T follicular helper cell (primary cell): ENCODE results near the gene CLEC16A.

Source experiments
- DNase-seq: peaks from one replicate; pipeline ENCODE4 v3.0.0-alpha.2; 2020; ENCODE audit warnings: low read depth

CLEC16A gene

DNA sequence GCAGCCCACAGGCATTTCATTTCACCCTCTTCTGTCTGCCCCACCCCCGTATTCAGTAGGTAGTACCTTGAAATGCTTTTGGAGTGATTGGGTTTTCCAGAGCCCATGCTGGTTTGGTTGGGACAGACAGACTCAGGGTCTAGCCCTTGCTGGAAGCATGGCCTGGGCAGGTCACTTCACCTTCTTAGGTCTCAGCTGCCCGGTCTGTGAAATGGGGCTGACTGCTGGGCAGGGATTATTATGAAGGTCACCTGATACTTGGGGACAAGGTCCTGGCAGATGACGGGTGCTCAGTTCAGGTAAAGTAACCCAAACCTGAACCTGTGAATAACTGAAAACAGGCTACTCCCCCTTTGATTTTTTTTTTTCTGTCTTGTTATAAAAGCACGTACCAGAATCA, 116.0 kb downstream of the CLEC16A start:
- DNase-seq = no peak

DNA sequence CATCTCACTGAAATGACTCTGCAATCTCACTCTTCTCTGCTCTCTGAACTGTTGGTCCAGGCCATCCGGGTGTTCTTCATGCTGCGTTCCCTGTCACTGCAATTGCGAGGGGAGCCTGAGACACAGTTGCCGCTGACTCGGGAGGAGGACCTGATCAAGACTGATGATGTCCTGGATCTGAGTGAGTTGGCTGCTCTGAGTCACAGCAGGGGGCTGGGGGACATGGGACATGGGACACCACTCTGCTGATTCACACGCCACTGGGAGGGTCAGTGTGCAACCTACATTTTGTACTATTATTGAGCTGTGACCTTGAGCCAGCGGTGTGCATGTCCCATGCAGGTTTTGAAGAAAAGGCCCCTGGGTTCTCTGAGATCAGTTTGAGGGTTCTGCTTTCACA, 116.5 kb downstream of the CLEC16A start:
- no peak for DNase-seq

DNA sequence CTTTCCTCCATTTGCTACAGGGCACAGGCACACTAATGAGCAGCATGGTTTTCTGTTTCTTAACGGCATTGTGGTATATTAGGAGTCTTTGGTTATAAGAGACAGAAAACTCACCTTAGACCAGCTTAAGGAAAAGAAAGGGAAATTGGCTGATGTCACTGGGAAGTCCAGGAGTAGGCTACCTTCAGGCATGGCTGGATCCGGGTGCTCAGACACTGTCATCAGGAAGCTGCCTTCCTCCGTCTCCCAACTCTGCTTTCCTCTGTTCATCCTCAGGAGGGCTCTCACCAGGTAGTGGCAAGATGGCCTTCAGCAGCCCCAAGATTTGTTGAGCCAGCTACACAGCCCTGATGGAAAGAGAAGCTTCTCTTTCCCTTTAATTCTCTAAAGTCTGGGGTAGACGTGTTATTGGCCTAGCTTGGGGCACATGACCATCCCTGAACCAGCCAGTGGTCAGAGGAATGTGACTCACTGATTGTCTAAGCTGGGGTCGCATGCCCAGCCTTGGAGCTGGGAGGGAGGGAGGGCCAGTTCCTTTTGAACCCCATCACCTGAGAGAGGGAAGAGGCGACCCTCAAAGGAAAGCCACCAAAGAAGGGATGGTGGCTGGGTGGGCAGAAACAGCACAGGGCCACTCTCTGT, 117.4 kb downstream of the CLEC16A start:
- DNase-seq = no peak

DNA sequence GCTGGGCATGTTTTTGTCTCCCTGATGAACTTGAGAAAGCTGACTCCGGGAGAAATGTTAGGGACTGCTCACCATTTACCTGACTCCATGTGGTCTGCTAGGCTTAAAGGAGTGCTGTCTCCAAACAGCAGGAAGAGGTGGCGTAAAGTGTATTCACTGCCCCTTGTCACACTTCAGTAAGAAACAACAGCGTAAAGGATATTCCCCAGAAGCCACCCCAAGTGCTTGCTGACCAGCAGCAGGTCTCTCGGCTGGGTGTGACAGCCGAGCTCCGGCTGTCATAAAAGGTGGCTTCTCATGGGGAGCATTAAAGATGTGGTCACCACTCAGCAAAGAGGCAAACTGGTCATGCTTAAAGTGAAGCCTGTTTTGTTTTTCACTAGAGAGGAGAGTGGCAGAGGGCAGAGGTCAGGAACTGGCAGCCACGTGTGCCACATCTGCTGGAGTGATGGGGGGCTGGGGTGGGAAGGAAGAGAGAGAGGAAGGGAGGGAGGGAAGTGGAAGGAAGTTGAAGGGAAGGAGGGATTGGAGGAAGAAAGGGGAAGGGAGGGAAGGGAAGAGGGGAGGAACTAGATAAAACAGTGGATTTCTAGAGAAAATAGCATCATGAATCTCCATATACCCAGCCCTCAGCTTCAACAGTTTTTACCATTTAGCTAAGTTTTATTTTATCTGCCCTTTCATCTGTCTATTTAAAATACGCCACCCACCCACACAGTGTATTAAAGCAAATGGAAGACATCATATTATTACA, 119.3 kb downstream of the CLEC16A start:
- no peak for DNase-seq

DNA sequence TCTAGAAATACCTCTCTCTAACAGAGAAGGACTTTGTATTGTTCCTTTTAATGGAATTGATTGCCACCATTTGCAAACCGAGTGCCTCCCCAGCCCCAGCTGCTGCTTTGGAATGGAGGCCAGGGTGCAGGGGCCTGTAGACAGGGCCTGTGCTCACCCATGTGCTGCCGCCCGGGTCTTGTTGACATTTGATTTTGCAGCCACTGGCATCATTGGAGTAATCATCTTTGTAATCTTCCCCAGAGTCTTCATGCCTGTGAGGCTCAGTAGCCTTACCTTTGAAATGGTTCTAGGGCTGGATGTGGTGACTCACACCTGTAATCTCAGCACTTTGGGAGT, 119.8 kb downstream of the CLEC16A start:
- DNase-seq = no peak

DNA sequence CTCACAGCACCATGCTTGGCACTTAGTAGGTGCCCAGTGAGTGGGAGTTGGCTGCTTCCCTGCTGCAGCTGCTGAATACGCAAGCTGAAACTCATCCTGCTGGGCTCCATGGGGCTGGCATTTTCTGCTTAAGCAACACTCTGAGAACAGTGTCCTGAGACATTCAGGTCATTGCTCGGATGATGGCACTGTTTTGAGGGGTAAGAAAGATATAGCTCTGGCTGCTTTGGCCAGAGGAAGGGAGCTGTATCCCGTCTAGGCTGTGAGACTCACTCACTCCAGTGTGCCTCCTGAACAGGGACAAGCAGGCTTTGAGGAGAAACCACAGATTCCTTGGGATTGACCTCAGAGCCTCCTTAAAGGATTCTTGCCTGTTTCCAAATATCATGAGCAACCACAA, 120.5 kb downstream of the CLEC16A start:
- DNase-seq = no peak

DNA sequence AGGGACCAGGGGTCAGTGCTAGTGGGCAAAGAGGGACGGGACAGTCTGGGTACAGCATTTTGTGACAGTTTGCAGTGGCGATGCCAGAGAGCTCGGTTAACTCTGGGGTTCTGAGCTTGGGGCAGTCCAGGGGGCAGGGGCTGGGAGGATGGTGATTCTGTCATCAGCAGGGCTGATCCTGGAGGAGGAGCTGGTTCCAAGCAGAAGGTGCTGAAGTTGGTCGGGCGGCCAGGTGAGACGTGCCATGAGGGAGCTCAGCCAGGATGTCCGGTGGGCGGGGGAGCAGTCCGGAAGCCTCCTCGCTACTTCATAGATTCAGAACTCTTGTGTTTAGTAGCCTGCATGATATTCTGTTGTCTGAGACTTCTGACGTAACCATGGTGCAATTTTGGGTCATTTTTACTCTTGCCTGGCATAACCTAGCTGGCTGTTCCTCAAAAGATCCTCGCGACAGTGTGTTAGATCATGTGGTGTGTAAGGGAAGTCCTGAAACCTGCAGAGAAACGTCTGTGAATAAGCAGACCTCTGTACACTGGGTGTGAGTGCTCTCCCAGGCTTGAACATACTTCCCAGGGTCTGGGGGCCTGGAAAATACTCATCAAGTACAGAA, 122.0 kb downstream of the CLEC16A start:
- DNase-seq = no peak

DNA sequence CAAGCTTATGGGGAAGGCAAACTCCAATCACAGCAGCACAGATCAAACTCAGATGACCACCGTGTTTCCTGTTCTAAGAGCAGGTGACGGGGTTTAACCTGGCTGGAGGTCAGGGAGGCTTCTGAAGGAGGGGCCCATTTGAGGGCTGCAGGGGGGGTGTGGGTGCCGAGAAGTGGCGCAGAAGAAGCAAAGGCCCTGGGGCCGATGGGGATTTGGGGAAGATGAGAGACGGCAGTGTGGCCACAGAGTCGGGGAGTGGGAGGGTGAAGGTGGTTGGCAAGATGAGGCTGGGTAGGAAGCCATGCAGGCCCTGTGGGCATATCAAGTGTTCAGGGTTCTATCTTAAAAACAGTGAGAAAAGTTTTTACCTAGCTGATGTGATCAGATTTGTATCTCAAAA, 122.9 kb downstream of the CLEC16A start:
- DNase-seq = no peak

DNA sequence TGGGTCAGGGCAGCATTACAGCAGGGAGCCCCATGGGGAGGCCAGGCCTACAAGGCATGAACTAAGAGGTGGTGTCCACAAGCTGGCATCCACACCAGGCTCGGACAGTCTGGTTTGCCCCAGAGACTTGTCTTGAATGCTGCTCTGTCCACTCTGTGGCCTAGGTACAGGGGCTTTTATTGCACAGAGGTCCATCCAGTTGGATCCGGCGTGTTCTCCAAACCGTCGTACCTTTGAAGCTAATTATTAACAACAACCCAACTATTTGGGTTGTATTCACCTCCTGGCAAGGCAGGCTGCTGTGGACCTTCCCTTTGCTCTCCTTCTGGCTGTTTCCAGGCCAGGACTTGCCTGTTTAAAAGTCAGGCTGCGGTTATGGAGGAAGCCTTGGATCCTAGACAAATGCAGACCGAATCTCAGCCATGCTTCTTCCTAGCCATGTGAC, 123.4 kb downstream of the CLEC16A start:
- DNase-seq = no peak

DNA sequence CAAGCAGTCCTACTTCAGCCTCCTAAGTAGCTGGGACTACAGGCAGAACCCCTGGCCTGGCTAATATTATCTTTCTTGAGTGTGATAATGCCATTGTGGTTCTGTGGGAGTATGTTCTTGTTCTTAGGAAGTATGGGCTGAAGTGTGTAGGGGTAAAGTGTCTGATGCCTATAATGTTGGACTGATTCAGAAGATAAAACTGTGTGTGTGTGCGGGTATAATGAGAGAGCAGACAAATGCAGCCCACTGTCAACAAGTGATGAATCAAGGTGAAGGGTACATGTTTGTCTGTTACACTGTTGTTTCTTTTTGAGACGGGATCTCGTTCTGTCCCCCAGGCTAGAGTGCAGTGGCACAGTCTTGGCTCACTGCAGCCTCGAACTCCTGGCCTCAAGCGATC, 127.5 kb downstream of the CLEC16A start:
- no peak for DNase-seq

DNA sequence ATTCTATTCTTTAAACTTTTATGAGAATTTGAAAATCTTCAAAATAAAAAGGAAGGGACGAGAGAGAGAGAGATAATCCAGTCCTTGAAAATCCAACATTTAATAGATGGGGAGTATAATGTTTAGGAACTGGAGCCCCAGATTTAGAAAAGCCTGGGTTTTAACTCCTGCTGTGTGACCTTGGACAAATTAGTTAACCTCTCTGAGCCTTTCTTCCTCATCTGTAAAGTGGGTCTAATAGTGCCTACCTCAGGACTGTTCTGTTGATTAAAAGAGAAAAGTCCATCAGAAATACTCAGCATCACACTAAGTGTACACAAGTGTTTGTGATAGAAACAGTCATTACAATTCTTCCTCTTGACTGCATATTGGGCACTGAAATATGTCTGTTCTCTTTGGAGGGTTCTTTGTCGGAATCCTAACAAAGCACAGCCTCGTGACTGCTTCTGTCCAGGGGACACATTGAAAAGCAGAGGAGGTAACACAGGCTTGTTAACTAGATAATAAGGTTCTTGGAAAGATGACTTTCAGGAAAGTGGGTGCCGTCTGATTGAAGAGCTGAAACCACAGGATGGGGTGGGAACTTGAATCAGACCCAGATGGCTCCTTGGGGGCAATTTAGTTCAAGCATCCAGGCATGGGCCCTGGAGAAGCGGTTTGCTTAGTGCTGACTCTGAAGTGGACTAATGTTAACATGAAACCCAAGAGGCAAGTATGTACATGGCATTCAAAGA, 128.2 kb downstream of the CLEC16A start:
- no peak for DNase-seq

DNA sequence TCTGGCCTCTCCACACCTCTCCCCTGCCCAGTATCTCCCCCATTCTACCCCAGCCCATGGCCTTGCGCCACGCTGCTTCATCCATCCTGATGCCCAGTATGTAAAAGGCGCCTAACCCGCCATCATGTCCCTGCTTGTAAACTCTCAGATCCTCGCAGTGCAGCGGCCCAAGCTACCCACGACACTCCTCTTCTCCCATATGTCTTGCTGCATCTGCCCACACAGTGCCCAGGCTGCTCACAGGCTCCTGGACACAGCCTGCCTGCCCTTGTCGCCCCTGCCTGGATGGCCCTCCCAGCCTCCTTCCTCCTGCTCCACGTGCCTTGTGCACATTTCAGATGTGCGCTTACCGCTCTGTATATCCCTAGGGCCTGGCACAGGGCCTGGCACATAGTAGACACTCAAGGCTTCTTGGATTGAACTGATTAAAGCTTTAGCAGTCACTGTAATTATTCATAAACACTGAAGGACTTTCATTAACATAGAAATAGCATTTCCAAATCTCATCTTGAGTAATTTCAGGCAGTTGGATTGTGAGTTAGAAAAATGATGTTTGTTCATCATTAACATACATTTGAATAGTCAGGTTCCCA, 129.1 kb downstream of the CLEC16A start:
- DNase-seq = no peak

DNA sequence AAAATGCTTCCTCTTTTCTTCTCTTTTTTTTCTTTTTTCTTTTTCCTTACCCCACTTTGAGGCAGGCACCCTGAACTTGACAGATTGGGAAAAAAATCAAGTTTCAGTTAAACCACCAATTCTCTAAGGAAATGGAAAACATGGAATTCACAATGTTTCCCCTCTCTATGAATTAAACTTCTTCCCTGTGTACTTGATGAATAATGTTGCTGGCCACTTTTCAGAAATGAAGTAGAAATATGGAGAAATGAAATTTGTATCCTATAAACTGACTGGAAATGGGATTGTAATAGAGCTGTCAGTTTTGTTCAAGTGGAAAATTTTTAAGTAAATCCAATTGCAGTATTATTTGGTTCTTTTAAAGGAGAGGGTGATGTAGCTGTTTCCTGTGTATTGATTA, 129.8 kb downstream of the CLEC16A start:
- no peak for DNase-seq

DNA sequence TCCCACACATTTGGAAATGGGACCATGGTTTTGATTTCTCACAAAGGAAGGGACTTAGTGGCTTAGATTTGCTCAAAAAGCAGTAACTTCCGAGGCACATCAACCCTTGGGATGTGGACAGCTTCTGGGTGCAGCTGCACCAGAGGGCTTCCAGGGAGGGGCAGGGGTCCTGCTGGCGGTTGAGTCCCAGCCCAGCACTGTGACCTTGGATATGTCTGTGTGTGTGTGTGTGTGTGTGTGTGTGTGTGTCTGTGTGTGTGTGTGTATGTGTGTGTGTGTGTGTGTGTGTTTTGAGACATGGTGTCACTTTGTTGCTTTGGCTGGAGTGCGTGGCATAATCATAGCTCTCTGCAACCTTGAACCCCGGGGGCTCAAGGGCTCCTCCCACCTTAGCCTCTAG, 130.8 kb downstream of the CLEC16A start:
- DNase-seq = no peak

DNA sequence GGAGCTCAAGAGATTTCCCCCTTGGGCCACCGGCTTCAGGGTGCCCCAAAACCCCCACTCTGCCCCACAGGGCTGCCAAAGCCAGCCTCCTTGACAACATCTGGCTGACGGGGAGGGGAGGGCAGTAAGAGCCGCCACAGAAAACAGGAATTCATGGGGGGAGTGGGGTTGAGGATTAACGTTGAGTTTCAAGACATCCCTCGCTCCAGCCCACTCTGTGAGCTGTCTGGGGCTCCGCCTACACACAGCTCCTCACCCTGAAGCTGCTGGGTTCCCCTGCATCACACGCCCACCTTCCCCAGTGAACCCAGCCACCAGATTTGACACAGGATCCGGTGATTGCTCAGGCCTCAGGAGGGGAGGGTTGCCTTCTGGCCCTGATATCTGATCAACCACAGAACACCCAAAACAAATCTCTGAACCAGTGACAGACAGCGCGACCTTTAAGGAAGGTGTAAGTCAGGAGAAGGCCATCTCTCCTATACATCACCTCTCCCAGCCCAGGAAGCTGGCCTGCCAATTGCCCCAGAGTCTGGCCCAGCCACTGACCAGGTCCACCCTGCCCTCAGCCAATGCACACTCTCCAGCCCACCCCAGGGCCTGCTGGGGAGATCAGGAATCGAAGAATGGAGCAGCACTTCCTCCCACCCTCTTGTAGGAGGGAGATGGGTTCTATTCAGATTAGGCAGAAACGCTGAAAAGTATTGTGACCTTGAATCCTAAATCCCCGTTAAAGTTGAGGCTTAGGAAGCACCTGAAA, 132.1 kb downstream of the CLEC16A start:
- DNase-seq = no peak

DNA sequence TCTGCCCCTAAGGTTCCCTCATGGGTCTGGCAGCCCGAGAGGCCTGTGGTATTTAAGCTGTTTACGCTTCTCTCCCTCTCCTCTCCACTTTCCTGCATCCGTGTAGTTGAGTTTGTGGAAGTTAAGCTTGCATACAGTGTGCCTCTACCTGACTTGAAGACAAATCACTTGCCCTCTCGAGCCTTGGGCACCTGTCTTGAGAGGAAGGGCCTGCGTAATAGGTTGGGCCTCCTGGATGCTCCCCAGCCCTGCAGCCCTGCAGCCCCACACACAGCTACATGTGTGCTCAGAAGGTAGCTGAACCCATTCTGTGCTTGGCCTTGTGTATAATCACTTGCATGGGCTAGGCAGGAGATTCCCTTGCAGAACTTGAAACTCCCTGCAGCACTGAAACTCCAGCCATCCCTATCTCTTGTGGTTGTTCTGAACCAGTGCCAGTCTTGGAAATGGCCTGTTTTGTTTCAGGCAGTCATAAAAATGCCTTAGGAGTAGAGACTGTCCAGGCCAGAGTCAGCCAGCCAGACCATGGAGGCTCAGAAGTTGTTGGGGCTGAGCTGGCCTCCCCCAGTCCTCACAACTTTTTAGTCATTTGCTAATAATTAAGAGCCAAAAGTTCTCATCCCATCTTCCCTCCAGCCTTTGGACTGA, 134.6 kb downstream of the CLEC16A start:
- no peak for DNase-seq

DNA sequence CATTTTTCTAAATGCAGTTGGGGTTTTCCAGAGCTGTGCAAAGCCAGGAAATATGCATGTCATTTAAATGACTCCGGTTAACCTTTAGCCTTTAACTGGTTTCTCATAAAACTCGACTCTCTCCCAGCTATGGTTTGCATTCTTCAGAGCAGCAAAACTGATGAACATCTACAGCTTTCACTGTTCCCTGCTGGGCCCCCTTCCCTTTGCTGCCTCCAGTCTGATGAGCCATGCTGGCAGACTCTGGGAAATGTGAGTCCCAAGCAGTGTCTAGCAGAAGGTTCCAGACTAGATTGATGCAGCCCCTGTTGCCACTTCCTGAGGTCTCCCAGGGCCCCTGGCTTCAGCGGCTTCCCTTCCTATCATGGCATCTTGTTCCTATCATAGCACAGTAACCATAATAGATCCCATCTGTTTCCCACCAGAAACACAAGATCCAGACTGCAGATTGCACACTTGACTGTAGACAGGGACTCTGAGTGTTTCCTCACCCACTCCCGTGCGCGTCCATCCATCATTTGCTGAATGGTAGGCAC, 135.4 kb downstream of the CLEC16A start:
- DNase-seq = no peak

DNA sequence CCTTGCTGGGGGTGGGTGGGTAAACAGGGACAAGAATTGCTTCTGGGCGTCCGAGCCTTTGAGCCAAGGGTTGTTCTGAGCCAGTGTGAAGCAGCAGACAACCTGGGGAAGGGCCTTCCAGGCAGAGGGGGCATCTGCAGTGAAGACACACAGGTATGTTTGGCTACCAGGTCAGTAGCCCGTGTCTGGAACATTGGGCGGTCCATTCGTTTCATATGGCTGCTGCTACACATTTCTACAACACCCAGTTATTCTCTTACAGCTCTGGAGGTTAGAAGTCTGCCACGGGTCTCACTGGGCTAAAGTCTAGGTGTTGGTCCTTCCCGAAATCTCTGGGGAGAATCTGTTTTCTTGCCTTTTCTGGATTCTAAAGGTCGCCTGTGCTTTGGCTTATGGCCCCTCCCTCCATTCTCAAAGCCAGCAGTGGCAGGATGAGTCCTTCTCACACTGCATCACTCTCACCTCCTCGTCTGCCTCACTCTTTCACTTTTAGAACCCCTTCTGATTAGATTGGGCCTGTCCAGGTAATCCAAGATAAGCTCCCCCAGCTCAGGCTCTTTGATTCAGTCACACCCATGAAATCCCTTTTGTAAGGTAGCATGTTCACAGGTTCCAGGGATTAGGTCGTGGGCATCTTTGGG, 136.1 kb downstream of the CLEC16A start:
- no peak for DNase-seq

DNA sequence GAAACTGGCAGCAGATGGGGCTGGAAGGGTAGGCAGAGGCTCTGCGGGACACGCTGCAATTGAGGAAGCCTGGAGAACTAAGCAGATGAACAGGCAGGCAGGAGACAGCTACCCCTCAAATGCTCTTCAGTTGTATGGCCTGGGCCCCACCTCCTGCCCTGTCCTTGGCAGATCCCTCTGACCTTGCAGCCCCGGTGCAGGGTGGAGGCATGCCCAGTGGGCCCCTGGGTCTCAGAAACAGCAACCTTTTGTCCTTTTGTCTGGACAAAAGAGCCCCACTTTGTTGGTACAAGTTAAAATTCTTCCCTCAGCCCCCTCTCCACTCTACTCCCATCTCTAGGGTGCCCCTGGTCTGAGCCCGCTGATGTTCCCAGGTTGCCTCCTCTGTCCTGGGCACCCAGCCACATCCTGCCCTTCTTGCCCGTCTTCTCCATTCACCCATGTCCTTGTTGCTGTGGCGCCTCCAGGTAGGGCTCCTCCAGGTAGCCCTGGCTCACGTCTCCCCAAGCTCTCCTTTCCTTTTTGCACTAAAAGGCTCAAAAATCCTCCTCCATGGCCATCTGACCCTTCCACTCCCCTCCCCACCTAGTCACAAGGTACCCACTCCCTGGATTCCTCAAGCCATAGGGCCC, 136.8 kb downstream of the CLEC16A start:
- no peak for DNase-seq
